ENCODE measurements around the gene PPCS. TPM values are rescaled to one million over a fixed set of nuclear protein-coding genes. Genes with fewer than 3 reads are reported as not detected.

The PPCS gene
- total RNA-seq (10 to 100 TPM; 65.5 to 71.0 TPM), polyA plus RNA-seq (100 to 1,000 TPM; 109 to 124 (median 117) TPM), total RNA-seq (41.8 to 62.9 (median 46.6) reads per million in 6 experiments)

DNA sequence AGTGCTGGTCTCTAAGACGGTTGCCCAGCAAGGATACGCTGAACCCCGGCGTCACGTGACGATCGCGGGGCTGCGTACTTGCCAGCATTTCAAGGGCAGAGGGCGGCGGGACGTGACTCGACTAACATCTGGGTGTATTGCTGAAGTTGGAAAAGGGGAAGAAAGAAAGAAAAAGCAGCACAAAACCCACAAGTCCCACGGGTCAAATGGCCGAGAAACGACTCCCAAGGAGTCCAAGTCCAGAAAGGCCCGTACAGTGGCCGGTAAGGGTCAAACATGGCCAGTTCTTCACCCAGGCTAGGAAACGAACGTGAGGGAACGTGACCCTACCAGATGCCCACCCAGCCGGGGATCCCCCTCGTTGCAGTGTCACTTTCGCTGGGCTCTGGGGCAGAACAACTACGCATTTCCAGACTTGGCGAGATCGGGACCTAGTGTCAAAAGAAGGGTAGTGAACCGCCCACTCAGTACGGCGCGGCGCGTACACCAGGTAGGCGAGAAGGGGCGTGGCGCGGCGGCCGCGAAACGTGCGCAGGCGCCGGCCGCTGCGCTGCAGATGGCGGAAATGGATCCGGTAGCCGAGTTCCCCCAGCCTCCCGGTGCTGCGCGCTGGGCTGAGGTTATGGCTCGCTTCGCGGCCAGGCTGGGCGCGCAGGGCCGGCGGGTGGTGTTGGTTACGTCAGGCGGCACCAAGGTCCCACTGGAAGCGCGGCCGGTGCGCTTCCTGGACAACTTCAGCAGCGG, at the start of gene PPCS, which contains the start of gene ZMYND12:
TSS of gene PPCS (plus strand) at position 534 of the 744 bp plus-strand sequence. CDS start at position 557, 23 bp downstream.
TSS of gene ZMYND12 (minus strand) at position 13 of the 744 bp plus-strand sequence. CDS start 25 bp downstream, outside the sequence.
- ATAC-seq (peak; percentile 88 to 91), DNase-seq (peak; percentile 88 to 96 (median 93))
- POLR2A ChIA-PET: interaction anchor here (0.6 to 1.8 kb wide), 5 partner anchors 121 to 1203 kb away, joined by 4 to 8 read pairs (median 7); partner anchors contain the start of genes C1orf50, FOXJ3, P3H1 and PPIH
- Mint-ChIP-seq H3K9me3 (peaks cover 0 to 2% (median 0%) of the 10 kb centered on the region in 9 donors), H3K4me3 (peak within 1 kb of the TSS; percentile 89 to 100 (median 98)), H3K27me3 (peaks cover 0 to 1% (median 0%) of the 10 kb centered on the region in 5 donors), H3K4me1 (peaks cover 22 to 52% (median 44%) of the 10 kb centered on the region in 4 donors), H3K36me3 (peaks cover 0 to 42% (median 7%) of the 10 kb centered on the region in 3 donors), H3K27ac (peak within 1 kb of the TSS; percentile 98 to 100 (median 99))

DNA sequence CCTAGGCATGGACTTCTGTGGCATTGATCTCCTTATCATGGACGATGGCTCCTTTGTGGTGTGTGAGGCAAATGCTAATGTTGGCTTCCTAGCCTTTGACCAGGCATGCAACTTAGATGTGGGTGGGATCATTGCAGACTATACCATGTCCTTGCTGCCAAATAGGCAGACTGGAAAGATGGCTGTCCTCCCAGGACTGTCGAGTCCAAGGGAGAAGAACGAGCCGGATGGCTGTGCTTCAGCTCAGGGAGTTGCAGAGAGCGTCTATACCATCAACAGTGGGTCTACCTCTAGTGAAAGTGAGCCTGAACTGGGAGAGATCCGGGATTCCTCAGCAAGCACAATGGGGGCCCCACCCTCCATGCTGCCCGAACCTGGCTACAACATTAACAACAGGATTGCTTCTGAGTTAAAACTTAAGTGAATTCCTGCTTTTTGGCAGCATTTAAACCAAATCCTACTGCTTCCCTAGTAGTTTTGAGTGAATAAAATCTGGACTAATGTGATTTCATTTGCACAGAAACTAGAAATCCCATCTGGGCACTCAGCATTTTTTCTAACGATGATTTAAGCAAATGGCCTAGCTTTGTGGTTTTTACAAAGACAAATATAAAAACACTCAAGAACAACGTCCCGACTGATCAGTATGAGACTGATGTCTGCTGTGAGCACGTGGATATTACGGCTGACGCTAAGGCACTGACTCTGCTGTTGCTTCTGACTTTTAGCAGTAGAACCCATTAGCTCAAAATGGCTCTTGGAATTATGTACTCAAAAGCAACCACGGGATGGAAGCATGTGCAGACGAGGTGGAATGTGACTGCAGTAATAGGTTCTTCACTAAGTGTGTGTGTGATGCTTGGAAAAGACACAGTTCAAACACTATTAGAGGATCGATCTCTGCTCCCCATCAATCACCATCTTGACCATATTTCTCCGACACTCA, 41.5 kb upstream of the PPCS start:
- no peak overlapping the region for H3K4me3 Mint-ChIP-seq
- DNase-seq (no peak), ATAC-seq (no peak)
- POLR2A ChIA-PET: no interaction called here
- no peaks in the 10 kb centered on the region for H3K36me3 Mint-ChIP-seq
- H3K4me1 Mint-ChIP-seq: no peaks in the 10 kb centered on the region
- H3K9me3 Mint-ChIP-seq: no peaks in the 10 kb centered on the region
- peaks cover 0 to 10% (median 2%) of the 10 kb centered on the region in 5 donors for H3K27me3 Mint-ChIP-seq
- H3K27ac Mint-ChIP-seq: peak overlapping the region in 1 of 10 donors; percentile 52

DNA sequence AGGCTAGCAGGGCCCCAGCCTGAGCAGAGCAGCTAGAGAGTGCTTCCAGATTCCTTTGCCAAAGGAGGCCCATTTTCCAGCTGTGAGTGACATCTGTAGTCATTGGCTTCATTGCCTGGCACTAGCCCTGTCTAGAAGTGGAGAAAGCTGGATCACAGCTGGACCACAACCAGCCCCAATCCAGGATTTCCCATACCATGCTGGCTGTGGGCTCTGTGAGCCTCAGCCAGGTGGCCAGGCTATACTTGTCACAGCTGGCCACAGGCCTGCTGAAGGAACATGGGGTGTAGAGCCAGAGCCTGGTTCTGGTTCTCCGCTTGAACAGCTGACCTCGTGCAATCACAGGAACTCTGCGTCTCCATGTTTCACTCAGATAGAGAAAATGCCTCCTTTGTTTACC, 39.2 kb upstream of the PPCS start:
- H3K4me1 Mint-ChIP-seq: no peaks in the 10 kb centered on the region
- ATAC-seq: no peak
- no peak overlapping the region for H3K4me3 Mint-ChIP-seq
- H3K27ac Mint-ChIP-seq: peak overlapping the region in 1 of 10 donors; percentile 52
- no peaks in the 10 kb centered on the region for H3K9me3 Mint-ChIP-seq
- no peak for DNase-seq
- H3K36me3 Mint-ChIP-seq: no peaks in the 10 kb centered on the region
- POLR2A ChIA-PET: no interaction called here
- peaks cover 0 to 4% (median 0%) of the 10 kb centered on the region in 5 donors for H3K27me3 Mint-ChIP-seq

DNA sequence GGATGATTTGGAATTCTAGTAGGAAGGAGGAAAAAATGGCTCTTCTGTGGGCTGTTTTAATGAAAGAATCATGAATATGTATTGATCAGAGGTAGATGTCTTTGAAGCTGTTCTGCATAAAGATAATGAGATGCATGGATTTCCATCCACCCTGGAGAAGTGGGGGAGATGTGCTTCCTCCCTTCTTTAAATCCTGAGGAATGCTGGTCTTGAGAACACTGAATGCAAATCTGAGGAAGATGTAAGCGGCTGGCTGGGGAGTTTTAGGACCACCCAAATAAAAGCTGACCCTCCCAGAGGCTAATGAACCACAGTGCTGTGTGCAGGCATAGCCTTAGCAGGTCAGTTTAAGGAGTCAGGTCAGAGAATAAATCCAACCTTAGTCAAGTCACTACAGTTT, 37.8 kb upstream of the PPCS start:
- ATAC-seq: no peak
- H3K27ac Mint-ChIP-seq: peak overlapping the region in 1 of 10 donors; percentile 10

DNA sequence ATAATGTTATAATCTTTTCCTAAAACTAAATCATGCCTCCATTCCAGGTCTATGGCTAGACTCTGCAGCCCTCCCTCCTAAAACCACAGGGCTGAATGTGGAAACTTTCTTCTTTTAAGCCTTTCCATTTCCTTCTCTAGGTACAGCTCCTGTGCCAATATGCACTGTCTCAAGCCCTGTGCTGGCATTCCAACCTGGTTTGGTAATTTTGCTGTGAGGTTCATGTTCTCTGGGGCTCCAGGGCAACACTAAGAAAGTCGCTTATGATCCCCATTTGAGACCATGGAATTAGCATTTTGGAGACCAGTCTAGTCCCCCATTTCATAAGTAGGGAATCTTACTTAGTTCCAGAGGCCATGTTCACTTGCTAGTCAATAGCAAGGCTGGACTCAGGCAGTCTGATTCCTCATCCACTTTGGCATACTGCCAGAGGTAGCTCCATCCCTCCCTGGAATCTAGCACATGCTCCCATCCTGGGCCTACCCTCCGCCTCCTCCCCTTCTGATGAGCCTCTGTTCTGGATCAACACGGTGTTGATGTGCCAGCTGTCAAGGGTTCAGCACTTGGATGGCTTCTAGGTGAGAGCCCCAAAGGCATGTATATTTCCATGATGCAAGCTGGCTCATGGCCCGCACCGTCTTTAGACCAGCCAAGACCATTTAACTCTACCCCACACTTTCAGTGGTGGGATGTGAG, 37.1 kb upstream of the PPCS start:
- Mint-ChIP-seq H3K4me1 (peaks cover 0 to 2% (median 0%) of the 10 kb centered on the region in 4 donors), H3K36me3 (no peaks in the 10 kb centered on the region), H3K9me3 (no peaks in the 10 kb centered on the region), H3K27ac (peak overlapping the region in 1 of 10 donors; percentile 30), H3K4me3 (no peak overlapping the region), H3K27me3 (peaks cover 0 to 2% (median 0%) of the 10 kb centered on the region in 5 donors)
- POLR2A ChIA-PET: no interaction called here
- ATAC-seq (no peak), DNase-seq (no peak)

More for the DNA sequence above, 37.8 kb upstream of the PPCS start:
- no peak for DNase-seq
- no peaks in the 10 kb centered on the region for H3K9me3 Mint-ChIP-seq
- H3K4me1 Mint-ChIP-seq: no peaks in the 10 kb centered on the region
- H3K4me3 Mint-ChIP-seq: no peak overlapping the region
- H3K36me3 Mint-ChIP-seq: no peaks in the 10 kb centered on the region
- POLR2A ChIA-PET: no interaction called here
- peaks cover 0 to 2% (median 0%) of the 10 kb centered on the region in 5 donors for H3K27me3 Mint-ChIP-seq

DNA sequence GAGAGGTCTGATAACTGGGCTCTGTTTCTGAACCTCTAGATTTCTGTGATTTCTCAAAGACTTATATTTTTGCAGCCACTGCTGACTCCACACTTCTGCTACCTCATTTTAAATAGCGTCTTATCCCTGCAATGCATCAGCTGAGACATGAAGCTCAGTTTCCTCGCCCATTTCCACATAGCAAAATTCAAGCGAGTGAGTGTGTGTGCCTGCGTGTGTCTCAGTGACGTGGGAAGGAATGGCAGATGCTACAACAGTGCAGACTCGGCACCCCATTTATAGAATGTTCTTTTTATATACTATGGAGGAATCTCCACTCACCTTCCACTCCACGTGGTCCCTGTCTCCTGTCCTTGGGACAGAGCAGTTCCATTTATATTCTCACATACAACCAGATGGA, 36.2 kb upstream of the PPCS start:
- H3K36me3 Mint-ChIP-seq: no peaks in the 10 kb centered on the region
- DNase-seq: no peak
- no peak overlapping the region for H3K4me3 Mint-ChIP-seq
- POLR2A ChIA-PET: no interaction called here
- no peak for ATAC-seq
- peaks cover 0 to 2% (median 0%) of the 10 kb centered on the region in 4 donors for H3K4me1 Mint-ChIP-seq
- H3K9me3 Mint-ChIP-seq: no peaks in the 10 kb centered on the region
- no peak overlapping the region for H3K27ac Mint-ChIP-seq
- peaks cover 0 to 2% (median 2%) of the 10 kb centered on the region in 5 donors for H3K27me3 Mint-ChIP-seq

DNA sequence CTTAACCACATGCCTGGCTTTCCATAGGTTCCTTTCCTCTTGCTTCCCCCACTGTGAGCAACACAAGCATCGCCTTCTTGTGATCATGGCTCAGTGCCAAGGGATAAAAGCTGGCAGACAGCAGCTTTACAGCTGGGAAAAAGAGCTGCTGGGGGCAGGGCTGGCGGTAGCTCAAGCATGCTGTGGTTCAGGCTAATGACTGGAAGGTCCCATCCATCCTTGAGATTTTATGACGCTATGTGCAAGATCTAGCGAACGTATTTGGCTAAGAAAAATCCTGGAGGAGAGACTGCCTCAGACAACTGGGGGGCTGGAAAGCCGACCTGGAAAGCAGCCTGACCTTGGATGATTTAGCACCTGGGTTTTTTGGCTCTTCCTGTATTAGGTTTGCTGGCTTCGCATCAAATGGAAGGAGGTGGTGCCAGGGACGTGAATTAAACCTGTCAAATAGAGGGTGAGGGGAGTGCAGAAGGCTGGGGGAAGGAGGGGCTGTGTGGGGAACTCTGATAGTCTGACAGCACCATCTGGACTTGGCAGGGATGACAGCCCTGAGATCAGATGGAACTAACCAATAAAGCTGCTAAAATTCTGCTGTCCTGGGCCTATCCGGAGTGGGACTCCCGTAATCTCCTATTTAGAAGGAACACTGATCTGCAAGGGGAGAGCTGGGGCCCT, 35.3 kb upstream of the PPCS start:
- POLR2A ChIA-PET: no interaction called here
- DNase-seq (no peak), ATAC-seq (no peak)
- Mint-ChIP-seq H3K4me3 (no peak overlapping the region), H3K4me1 (peaks cover 0 to 2% (median 0%) of the 10 kb centered on the region in 4 donors), H3K27ac (peak overlapping the region in 1 of 10 donors; percentile 21), H3K36me3 (no peaks in the 10 kb centered on the region), H3K9me3 (no peaks in the 10 kb centered on the region), H3K27me3 (peaks cover 0 to 2% (median 2%) of the 10 kb centered on the region in 5 donors)

DNA sequence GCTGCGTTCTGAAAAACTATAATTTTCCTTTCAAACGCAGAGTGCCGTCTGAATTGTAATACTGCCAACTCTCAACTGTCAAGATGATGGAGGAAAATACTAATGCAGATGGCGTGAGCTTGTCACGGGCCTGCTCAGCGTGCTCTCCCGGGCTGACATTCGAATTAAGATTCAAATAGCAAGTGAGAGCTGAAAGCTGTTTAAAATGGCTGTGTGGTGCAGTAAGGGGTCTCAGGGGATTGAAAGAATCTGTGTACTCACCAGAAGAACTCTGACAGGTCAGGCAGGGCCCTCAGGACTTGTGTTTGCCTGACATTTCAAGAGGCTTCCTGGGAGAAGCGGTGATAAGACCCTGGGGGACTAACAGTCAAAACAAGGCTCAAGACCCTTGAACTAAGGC, 33.6 kb upstream of the PPCS start:
- POLR2A ChIA-PET: no interaction called here
- H3K4me3 Mint-ChIP-seq: no peak overlapping the region
- H3K9me3 Mint-ChIP-seq: no peaks in the 10 kb centered on the region
- DNase-seq: no peak
- no peak for ATAC-seq
- H3K36me3 Mint-ChIP-seq: no peaks in the 10 kb centered on the region
- peaks cover 0 to 2% (median 0%) of the 10 kb centered on the region in 4 donors for H3K4me1 Mint-ChIP-seq
- no peak overlapping the region for H3K27ac Mint-ChIP-seq
- peaks cover 0 to 2% (median 2%) of the 10 kb centered on the region in 5 donors for H3K27me3 Mint-ChIP-seq

DNA sequence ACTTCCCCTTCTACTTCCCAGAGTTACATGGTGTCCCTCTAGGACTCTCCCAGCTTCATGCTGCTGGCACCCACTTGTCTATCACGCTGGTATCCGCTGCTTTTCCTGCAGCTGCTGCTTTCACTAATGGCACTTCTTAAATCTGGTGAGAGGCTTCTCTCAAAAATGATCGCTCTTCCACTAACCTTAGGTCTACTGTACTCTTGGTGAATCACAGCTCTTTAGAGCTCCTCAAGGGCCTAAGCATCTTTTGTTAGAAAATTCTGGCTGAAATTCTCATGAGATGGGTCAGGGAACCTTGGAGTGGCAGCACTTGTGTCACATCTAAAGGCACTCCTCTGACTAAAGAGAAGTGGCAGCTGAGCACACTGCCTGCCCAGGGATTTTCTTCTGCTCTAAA, 32.7 kb upstream of the PPCS start:
- Mint-ChIP-seq H3K4me1 (peaks cover 0 to 2% (median 0%) of the 10 kb centered on the region in 4 donors), H3K27me3 (peaks cover 0 to 2% (median 0%) of the 10 kb centered on the region in 5 donors), H3K36me3 (no peaks in the 10 kb centered on the region), H3K27ac (no peak overlapping the region), H3K4me3 (no peak overlapping the region), H3K9me3 (no peaks in the 10 kb centered on the region)
- DNase-seq: no peak
- POLR2A ChIA-PET: no interaction called here
- no peak for ATAC-seq

DNA sequence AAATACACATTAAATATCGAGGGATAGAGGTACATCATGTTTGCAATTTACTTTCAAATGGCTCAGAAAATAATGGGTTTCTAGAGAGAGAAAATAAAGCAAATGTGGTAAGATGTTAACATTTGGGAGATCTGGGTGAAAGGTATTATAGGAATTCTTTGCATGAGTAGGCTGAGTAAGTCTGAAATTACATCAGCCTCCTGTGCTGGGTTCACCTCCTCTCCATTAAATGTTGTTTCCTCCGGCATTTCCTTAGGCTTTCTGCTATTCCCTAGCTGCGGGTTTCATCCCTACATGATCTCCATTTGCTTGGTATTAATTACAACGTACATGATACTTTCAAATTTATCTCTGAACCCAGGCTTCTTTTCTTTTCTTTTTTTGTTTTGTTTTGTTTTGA, 32.1 kb upstream of the PPCS start:
- H3K27me3 Mint-ChIP-seq: peaks cover 0 to 2% (median 0%) of the 10 kb centered on the region in 5 donors
- POLR2A ChIA-PET: no interaction called here
- no peak for ATAC-seq
- no peaks in the 10 kb centered on the region for H3K36me3 Mint-ChIP-seq
- H3K9me3 Mint-ChIP-seq: no peaks in the 10 kb centered on the region
- H3K27ac Mint-ChIP-seq: no peak overlapping the region
- no peak overlapping the region for H3K4me3 Mint-ChIP-seq
- no peak for DNase-seq
- peaks cover 0 to 2% (median 0%) of the 10 kb centered on the region in 4 donors for H3K4me1 Mint-ChIP-seq

DNA sequence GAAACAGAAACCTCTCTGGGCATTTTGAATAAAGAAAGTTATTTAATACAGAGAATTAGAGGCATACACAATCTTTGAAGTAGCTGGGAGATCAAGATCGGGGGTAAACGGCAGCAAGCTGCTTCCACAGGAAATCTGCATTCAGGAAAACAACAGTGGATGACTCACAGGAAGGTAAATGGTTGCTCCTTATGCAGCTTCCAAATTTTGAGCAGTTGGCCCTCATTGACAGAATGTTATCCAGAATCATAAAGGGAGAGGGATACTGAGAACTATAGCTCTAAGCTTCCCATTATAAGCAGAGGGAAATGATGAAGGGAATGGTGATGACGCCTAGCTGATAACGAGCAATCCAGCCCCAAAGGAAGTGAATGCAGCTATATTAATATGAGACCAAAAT, 29.1 kb upstream of the PPCS start:
- peaks cover 0 to 2% (median 0%) of the 10 kb centered on the region in 5 donors for H3K27me3 Mint-ChIP-seq
- H3K4me3 Mint-ChIP-seq: no peak overlapping the region
- ATAC-seq: no peak
- no peak overlapping the region for H3K27ac Mint-ChIP-seq
- POLR2A ChIA-PET: no interaction called here
- no peak for DNase-seq
- H3K36me3 Mint-ChIP-seq: no peaks in the 10 kb centered on the region
- H3K4me1 Mint-ChIP-seq: peaks cover 0 to 2% (median 0%) of the 10 kb centered on the region in 4 donors
- H3K9me3 Mint-ChIP-seq: no peaks in the 10 kb centered on the region

DNA sequence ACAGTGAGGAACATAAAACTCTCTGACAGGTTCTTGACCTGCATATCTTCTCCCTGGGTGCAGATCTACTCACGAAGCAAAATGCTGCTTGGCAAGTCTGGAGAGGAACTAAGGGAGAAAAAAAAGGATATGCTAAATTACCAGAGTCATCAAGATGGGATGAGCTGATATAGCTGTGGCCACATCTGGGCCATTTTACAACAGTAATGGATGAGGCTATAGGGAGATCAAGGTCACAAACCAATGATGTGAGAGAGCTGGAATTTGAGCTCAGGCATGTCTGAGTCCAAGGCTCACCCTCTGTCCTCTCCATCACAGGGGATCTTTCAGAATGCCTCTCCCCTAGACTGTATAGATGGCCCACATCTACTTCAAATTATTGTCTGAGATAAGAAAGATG, 26.7 kb upstream of the PPCS start:
- POLR2A ChIA-PET: no interaction called here
- no peaks in the 10 kb centered on the region for H3K4me1 Mint-ChIP-seq

More for the DNA sequence above, 26.7 kb upstream of the PPCS start:
- no peak for ATAC-seq
- H3K4me3 Mint-ChIP-seq: no peak overlapping the region
- no peak for DNase-seq
- H3K27me3 Mint-ChIP-seq: peaks cover 0 to 2% (median 0%) of the 10 kb centered on the region in 5 donors
- H3K27ac Mint-ChIP-seq: no peak overlapping the region
- no peaks in the 10 kb centered on the region for H3K9me3 Mint-ChIP-seq
- H3K36me3 Mint-ChIP-seq: no peaks in the 10 kb centered on the region
